AG09319 (cell line): ENCODE results near the gene TP53BP2.

Experiments used
- DNase-seq: peaks from one replicate; pipeline ENCODE4 v3.0.0-alpha.2; 2010; ENCODE audit warnings: low read depth; ENCODE audit errors: extremely low read depth
- CTCF ChIP-seq: IDR thresholded peaks from 2 replicates; pipeline ENCODE4 v1.5.1; 2011; ENCODE audit warnings: low read depth, mild to moderate bottlenecking, inconsistent platforms, low read length, moderate library complexity

The TP53BP2 gene

DNA sequence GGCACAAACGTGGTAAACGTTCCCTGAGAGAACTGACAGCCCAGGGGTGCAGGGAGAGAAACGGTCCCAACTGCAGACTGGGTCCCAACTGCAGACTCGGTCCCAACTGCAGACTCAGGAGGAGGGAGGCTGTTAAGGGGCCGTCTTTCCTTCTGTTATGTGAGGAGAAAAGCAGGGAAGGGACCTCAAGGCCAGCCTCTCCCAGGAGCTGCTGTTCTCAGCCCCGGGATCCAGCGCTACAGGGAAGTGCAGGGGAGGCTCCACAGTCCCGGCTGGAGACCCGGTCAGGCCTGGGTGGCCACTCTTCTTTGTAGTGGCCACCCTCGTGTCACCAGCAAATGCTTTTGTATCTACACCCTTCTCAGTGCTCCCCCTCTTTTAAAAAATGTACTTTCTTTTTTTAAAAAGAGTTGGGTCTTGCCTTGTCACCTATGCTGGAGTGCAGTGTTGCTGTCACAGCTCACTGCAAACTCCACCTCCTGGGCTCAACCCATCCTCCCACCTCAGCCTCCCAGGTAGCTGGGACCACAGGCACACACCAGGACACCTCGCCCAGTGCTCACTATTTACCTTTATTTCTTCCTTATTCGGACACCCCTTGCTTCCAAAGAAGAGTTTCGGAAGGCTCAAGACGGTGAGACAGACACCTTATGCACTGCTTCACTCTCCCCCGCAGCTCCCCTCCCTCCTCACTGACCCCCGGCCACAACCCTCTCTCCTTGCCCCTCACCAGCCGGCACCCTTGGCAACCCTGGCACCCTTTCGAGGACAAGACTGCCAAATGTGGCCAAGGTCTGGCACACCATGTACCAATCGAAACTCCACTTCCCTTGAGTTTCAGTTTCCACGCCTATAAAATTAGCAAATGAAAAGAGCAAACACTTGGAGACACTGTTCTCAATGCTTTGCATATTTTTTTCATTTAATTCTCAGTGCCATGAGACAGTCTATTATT lies 111.6 kb downstream of the TP53BP2 start:
- TF ChIP-seq CTCF: no peak
- DNase-seq: no peak

DNA sequence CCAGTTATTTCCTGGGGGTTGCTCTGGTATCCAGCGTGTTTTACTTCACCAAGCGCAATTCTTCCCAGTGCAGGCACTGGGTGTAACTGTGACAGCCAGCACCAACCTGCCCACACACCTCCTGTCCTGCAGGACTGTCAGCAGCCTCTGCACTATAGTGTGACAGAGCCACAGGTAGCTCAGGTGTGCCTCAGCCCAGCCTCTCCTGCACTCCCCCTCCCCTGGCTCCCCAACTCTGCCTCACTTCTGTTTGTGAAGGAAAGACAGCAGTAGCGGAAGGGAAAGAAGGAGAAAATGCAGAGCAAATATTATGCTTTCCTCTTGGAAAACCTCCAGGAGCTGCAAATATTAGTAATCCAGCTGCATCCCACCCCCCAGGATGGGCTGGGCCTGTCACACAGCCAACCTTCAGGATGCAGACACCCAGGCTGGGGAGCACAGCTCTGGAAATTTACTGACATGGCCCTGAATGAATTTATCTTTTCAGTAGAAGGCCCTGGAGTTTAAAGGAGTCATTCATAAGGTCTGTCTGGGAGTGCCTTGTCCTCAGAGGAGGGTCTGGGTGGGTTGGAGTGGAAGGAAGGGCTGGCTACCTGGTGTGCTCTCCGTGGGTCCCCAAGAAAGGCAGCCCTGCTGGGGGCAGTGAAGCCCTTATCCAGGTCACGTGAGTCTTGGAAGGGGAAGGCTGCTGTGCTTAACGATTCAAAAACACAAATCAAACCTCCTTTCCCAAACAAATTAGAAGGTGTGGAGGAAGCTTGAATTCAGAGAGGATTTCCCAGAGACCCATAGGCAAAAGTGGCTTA lies 112.6 kb downstream of the TP53BP2 start:
- no peak for TF ChIP-seq CTCF
- no peak for DNase-seq

DNA sequence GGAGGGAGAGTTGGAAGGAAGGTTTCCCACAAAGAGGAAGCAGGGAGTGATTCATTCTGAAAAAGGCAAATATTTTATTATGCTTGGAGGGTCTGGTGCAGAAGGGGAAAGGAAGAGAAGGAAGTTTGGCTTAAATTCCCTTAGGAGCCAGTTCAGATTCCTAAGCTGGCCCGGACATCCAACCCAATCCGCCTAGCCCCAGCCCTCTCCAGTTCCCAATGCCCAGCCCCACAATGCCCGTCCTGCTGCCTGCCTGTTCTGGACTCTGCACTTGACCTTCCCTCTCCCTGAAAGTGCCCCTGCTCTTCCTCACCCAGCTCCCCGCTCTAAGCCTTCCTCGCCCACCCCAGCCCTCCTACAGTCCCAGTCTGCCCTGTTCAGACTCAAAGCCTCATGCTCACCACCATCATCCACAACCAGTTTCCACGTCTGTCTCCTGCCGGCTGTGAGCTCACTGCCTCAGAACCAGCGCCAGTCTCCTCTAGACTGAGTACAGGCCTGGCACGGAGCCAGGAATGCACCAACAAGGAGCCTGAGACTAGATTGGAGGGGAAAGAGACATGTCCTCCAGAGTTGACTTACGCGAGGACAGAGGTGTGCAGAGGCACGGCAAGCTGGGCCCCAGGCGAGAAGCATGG lies 114.5 kb downstream of the TP53BP2 start:
- no peak for TF ChIP-seq CTCF

GRCh38 chr1:223730479-223731132 lies 115.1 kb downstream of the TP53BP2 start:
- no peak for DNase-seq
- no peak for TF ChIP-seq CTCF

More for the DNA sequence above, 114.5 kb downstream of the TP53BP2 start:
- DNase-seq: no peak

DNA sequence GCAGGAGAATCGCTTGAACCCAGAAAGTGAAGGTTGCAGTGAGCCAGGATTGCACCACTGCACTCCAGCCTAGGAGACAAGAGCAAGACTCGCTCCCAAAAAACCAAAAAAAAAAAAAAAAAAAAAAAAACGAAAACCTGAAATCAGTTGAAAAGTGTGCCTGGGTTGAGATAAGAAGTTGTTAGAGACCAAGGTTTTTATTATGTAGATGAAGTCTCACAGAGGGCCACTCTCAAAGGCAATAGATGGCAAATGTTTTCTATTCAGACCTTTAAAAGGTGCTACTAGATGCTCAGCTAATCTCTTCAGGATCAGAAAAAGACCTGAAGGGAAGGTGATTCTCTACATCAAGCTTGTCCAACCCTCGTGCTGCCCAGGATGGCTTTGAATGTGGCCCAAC lies 115.8 kb downstream of the TP53BP2 start:
- DNase-seq: no peak
- no peak for TF ChIP-seq CTCF
